GM15510 (cell line): ENCODE results near the gene SLC2A10.

ENCODE experiments used
- POLR2A ChIP-seq: IDR thresholded peaks from 3 replicates; pipeline ENCODE4 v1.6.1; 2011; ENCODE audit warnings: borderline replicate concordance; ENCODE audit not compliant: insufficient read length; ENCODE audit errors: extremely low read depth

Gene SLC2A10

DNA sequence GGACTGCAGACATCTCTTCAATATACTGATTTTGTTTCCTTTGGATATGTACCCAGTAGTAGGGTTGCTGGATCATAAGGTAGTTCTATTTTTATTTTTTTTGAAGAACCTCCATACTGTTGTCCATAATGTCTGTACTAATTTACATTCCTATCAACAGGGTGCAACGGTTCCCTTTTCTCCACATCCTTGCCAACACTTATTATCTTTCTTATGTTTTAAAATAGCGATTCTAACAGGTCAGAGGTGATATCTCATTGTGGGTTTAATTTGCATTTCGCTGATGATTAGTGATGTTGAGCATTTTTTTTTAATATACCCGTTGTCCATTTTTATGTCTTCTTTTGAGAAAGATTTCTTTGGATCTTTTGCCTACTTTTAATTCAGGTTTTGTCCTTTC is 18.3 kb upstream of the SLC2A10 start:
- TF ChIP-seq POLR2A, result no peak

GRCh38 chr20:46694484-46694883 is 15.0 kb upstream of the SLC2A10 start:
- no peak for TF ChIP-seq POLR2A

GRCh38 chr20:46695892-46696291 is 13.6 kb upstream of the SLC2A10 start:
- TF ChIP-seq POLR2A, result no peak

GRCh38 chr20:46696791-46697279 is 12.6 kb upstream of the SLC2A10 start:
- no peak for TF ChIP-seq POLR2A

GRCh38 chr20:46698788-46699187 is 10.7 kb upstream of the SLC2A10 start:
- no peak for TF ChIP-seq POLR2A

DNA sequence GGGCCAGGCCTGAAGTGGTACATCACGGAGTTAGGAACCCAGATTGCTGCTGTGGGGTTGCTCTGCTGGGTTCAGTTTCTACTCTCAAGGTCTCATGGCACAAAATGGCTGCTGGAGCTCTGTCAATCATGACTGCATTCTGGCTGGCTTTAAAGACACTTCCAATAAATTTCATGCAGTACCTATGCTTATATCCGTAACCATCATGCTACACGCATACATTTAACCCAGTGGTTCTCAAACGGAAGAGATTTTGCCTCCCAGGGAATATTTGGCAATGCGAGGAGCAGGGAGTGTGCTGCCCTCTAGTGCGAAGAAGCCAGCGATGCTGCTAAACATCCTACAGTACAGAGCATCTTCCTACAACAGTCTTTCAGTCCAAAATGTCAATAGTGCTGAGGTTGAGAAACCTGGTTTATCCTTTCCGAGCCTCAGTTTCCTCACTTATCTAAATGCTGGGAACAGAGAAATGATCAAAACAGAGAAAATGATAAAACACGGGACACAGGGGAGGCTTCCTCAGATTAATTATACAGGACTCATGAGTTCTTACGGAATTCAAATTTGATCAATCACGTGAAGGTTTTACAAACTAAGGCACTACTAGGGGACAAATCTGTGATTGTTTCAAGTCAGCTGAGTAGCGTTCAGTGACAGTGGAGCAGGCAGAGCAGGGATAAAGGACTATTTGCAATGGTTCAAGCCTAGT is 9.6 kb upstream of the SLC2A10 start:
- TF ChIP-seq POLR2A, result no peak

DNA sequence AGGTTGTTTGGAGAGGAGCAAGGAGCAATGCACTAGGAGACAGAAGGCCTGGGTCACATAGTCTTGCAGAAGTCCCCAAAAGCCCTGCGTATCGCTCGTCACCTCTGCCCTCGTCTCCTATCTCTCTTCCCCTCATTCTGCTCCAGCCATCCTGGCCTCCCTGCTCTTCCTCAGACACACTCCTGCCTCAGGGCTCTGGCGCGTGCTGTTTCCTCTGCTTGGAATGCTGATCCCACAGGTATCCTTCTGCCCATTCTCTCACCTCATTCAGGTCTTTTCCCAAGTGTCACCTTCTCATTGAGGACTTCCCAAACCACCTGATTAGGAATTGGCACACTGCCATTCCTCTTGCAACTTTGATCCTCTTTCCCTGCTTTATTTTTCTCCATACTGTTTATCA is 9.0 kb upstream of the SLC2A10 start:
- TF ChIP-seq POLR2A, result no peak

DNA sequence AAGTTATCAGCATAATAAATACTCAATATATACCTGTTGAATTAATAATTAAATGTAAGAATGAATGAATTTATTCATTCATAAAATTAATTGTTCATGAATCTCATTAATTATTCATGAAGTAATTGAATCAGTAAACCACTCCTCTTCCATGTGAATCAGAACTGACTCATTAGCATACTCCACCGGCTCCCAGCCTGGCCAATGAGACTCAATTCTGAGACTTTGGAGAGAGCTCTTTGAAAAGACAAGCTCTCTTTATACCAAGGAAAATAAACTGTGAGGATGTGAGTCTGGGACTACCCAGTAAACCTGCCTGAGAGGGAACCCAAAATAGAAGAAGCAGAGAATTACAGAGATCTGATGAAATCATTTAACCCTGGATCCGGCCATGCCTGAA is 8.4 kb upstream of the SLC2A10 start:
- TF ChIP-seq POLR2A, result no peak

DNA sequence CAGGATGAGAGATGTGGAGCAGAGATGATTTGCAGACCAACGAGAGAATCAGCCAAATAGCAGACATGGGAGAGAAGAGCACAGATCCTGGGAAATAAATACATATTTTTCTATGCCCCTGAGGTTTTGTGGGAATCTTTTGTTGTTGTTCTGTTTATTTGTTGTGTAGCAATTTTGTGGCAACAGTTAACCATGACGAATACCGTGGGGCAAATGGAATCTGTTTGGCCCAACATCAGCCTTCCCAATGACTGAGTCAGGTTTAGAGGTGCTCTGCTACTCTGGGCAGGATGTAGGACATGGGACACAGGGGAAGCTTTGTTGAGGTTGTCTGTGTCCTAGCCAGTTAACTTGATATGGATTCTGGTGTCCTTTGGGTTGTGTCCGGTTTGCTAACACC is 7.9 kb upstream of the SLC2A10 start:
- TF ChIP-seq POLR2A, result no peak

DNA sequence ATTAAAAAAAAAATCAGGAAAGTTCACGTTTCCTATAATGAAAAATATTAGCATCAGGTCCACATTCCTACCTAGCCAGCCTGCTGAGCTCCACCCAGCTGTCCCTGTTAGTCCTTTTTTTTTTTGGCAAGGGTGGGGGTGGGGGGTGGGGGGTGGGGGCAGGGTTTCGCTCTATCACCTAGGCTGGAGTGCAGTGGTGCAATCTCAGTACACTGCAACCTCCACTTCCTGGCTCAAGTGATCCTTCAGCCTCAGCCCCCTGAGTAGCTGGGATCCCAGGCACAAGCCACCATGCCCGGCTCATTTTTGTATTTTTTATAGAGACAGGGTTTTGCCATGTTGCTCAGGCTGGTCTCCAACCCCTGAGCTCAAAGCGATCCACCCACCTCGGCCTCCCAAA is 7.5 kb upstream of the SLC2A10 start:
- TF ChIP-seq POLR2A, result no peak

GRCh38 chr20:46702447-46703203 is 6.8 kb upstream of the SLC2A10 start:
- TF ChIP-seq POLR2A, result no peak

GRCh38 chr20:46703435-46703834 is 6.0 kb upstream of the SLC2A10 start:
- TF ChIP-seq POLR2A, result no peak

DNA sequence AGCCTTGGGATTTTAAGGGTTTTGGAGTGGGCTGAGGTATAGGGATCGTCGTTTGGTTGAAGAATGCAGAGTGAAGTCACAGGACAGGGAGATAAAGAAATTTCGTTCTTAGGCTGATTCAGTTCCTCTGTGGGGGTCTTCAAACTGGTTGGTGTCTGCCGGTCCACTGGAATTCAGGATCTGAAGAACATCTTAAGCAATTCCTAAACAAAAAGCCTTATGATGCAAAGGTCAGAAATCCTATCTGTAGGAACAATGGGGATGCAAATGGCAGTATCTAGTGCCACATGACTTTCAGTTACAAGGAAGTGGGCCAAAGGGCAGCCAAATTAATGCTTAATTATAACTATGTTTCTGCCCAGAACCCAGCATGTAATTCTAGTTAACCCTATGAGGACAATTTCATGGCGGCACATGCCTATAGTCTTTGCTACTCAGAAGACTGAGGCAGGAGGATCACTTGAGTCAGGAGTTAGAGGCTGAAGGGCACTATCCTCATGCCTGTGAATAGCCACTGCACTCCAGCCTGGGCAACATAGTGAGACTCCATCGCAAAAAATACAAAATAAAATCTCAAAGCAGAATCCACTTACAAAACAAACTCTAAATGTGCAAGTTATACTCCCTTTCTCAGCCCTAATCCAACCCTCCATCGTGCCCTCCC is 4.6 kb upstream of the SLC2A10 start:
- TF ChIP-seq POLR2A, result no peak

DNA sequence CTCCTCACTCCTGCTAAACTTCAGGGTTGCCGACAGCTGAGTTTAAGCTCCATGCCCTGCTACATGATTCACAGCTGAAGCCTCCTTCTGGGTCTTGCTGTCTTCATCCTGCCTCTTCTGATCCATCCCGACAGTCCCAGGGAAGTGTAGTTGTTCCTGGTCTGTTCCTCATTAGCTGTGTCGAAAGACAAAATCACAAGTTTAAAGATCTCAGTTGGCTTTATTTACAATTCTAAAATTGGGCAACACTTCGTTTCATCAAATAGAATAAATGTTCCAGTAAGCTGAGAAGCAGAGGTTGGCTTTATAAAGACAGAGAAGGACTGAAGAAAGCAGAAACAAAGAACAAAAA is 4.1 kb upstream of the SLC2A10 start:
- TF ChIP-seq POLR2A, result no peak

DNA sequence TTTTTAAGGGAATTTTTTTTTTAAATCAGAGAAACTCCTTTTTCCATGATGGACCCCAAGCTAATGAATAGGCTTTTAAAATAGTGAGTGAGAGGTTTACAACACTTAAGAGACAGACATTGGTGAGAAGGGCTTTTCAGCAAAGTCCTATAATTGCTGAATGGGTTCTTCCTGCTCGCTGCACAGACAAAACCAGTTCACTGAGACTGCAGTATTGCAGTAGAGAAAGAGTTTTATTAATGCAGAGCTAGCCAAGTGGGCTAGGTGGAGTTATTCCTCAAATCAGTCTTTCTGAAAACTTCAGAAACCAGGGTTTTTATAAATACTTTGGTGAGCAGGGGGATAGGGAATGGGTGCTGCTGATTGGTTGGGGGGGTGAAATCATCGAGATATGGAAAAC is 3.2 kb upstream of the SLC2A10 start:
- TF ChIP-seq POLR2A, result no peak
